Measurements from ENCODE around the gene IL17C.

IL17C gene

DNA sequence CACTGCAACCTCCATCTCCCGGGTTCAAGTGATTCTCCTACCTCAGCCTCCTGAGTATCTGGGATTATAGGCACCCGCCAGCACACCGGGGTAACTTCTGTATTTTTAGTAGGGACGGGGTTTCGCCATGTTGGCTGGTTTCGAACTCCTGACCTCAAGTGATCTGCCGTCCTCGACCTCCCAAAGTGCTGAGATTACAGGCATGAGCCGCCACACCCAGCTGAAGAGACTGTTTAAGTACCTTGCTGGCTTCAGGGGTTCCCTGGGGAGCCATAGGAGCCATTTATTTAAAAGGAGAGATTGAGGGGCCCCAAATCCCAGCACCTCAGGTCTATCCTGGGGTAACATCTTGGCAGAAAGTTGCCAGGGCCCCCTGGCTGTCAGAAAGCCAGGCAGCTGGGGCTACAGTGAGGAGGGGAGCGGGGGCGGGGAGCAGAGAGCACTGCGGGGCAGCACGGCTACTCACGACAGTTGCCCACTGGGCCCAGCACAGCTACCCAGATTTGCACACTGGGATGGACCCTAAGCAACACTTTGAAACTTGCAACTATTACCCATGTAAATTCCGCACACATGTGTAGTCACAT, 46.3 kb downstream of the IL17C start:
- DNase-seq (ENCODE audit: low read depth in 2 of 2, low spot score in 1 of 2) = no peak

DNA sequence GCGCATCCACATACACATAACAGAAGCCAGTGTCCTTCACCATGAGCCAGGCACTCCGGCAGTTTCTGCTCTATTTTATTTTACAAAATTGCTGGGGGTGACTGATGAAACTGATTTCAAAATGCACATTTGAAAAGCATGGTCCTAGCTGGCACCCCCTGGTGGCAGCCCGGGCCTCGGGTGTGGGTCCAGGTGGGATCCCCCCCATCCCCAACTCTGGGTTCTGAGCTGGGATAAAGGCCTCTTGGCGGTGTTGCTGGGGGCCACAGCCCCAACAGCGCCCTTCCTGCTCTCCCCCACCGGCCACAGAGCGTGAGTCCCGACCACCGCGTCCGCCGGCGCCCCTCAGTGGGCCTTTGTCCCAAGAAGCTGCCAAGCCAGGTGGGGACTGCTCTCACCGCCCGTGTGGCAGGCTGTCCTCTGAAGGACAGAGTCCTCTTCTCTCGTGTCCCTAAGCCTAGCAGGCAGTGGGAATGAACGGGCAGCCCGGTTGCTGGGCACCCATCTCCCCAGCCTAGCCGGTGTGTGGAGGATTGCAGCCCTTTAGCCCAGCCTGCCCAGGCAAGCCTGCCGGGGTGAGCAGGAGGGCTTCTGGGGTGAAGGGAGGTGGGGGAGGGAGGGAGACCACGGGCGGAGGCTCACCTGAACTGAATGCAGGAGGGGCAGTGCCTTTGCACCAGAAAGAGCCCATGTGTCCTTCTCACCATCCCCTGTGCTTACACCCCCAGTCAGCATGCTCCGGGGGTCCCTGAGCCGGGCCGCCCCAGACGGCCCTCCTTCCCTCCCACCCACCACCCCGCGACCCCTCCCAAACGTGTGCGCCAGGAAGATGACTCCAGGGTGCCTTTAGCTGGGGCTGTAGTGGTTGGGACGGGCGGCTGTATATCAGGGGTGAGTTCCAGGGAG, 47.0 kb downstream of the IL17C start:
- peak in 1 of 2 donors; percentile 60 for DNase-seq (ENCODE audit: low read depth in 2 of 2, low spot score in 1 of 2)

DNA sequence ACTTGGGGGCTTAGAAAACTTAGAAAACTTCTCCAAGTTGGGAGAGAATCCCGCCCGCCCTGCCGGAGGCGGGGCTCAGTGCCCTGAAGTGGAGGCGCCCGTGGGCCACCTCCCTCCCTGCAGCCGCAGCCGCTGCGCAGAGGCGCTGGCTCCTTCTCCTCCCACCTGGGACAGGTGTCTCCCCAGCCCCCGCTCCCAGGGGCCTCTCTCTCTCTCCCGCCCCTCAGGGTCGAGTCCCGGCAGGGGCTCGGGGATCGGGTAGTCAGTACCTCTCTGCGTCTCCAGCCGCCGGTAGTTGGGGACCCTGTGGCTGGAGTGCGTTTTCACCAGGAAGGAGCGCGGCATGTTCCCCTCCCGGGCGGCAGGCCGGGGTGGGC, 47.7 kb downstream of the IL17C start:
- DNase-seq (ENCODE audit: low read depth in 2 of 2, low spot score in 1 of 2) = no peak

DNA sequence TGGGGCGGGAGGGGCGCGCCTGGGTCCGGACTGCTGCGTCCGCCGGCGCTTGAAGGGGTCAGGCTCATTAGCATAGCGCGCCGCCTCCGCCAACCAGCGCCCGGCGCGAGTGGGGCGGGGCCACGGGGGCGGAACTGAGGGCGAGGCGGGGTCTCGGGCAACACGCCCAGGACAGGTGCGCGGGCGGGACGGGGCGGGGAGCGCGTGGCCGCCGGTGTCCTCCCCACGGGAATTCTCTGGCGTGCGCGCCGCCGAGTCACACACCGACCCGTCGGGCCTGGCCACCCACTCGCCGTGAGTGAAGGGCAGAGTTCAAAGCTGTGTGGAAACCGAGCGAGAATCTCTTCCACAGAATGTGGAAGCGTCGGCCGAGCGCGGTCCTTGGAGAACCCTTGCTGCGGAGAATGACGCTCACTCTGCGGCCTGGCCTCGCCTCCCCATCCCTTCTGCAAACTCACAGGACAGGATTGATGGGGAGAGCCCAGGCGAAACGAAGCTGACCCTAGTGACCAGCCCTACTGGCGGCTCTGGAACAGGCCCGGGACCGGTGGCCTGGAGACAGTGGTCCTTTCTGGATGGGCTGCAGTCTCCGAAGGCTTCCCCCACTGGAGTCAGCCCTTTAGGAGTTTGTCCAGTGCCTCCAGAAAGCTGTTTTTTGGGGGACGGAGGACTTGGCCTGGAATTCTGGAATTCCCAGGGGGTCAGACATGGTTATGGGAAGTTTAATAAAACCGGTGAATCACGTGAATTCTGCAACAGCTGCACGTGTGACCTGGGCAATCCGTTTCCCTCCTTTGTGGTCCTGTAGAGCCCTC, 48.3 kb downstream of the IL17C start, which contains the start of gene SNAI3:
SNAI3 (minus strand) TSS at position 69 of the 815 bp plus-strand sequence. CDS start 101 bp downstream, outside the sequence.
- DNase-seq (ENCODE audit: low read depth in 2 of 2, low spot score in 1 of 2) = peak; percentile 67 to 71

DNA sequence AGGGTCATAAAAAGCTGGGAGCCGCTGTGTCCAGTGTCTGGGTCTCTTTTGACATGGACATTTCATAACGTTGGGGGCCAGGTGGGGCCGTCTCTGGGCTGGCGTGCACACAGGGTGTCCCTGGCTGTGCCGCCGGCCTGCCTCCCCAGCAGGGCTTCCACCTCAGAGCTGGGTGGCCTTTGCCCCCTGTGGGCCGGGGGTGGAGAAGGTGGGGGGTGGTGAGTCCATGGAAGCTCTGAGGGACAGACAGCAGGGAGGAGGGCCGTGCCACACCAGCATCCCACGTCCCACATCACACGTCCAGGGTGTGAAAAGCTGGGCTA, 48.8 kb downstream of the IL17C start:
- no peak for DNase-seq (ENCODE audit: low read depth in 2 of 2, low spot score in 1 of 2)

DNA sequence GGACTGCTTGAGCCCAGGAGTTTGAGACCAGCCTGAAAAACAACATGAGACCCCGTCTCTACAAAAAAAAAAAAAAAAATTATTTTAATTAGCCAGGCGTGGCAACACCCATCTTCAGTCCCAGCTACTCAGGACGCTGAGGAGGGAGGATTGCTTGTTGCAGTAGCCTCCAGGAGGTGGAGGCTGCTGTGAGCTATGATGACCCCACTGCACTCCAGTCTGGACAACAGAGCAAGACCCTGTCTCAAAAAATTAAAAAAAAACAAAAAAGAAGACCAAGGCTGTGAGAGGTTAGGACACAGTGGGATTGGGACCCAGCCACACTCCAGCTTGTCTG, 49.3 kb downstream of the IL17C start:
- DNase-seq (ENCODE audit: low read depth in 2 of 2, low spot score in 1 of 2) = no peak

DNA sequence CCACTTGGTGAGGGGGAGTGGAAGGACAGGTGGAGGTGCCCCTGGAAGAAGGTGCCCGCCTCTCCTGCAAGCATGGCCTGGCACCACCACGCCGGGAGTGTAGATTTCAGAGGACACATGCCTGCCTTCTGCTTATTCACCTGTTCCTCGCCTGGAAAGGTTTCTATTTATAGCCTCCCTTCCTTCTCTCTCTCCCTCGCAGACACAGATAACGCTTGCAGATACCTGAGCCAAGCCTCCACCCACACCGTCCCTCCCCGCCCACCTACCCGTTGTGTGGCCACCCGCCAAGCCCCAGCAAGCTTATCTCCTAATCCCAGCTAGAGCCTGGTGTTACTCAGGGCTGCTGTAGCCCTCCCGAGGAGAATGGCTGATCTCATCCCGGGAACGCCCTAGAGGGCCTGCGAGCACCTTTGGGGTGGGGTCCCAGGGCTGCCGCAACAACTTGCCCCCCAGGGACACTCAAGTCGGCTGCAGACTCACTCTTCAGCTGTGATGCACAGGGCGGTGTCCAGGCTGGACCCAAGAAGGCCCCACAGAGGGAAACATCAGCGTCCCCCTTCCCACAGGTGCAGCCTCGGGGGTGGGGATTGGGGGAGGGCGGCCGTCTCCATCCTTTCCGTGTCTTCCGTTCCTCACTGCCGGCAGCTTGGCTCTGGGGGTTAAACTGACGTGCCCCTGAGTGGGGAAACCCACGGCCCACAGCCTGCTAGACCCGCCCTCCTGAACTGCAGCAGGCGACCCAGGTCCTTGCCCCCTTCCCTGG, 49.8 kb downstream of the IL17C start:
- DNase-seq (ENCODE audit: low read depth in 2 of 2, low spot score in 1 of 2) = no peak

All from stimulated activated CD8-positive, alpha-beta memory T cell treated with anti-CD3 and anti-CD28 coated beads, Interleukin-4, amount 100 ng/mL, for 1 hour (primary cell).